Measurements from ENCODE around the gene UBE3C. TPM values are rescaled to one million over a fixed set of nuclear protein-coding genes. Genes with fewer than 3 reads are reported as not detected.
A peak's percentile ranks its signal among the peaks of the same experiment; 100 is the strongest.
"Not testable (repeated sequence)": the region's sequence is repeated elsewhere in the genome, so short reads cannot be mapped to it uniquely, and the experiment has no call there.

Gene UBE3C
- total RNA-seq, 1 donor from 2014 or later = 95.4 TPM

DNA sequence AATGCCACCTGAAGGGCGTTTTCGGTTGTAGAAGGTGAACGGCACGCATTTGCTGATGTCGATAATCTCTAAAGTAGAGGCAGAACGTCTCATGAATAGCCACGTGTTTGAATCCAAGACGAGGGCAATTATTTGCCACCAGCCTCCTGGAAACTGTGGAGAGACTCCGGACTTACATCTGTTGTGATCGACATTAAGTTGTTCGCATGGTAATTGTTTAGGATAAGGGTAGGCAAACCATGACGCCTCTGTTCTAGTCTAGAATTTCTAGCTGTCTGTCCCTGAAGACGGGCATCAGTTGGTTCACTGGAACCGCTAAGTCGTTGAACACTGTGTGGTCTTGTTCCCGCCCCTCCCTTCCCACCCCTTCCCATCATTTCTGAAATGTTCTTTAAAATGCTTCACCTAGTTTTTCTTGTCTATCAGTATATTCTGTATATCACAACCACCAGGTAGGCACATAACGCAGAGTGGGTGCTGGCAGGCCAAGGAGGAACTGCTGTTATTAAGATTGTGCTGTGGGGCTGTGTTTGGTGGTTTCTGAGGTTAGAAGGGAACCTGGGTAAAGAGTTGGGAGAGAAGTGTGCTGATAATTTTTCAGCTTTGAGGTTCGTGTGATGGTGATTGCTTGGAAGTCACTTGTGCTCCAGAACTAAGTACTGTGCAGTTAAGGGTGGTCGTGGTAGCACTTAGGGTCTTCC lies 1.2 kb downstream of the UBE3C start:
- H3K27me3 Mint-ChIP-seq = no peaks in the 10 kb centered on the region
- peaks cover 3% of the 10 kb centered on the region for H3K9me3 Mint-ChIP-seq
- peak; percentile 69 for DNase-seq
- intact Hi-C loops (cut with micrococcal nuclease) = loop anchor here (2.0 to 10.0 kb wide), 5 partner anchors 189 to 1565 kb away; partner anchors contain the start of genes DNAJB6, NCAPG2 and RBM33
- H3K4me1 Mint-ChIP-seq = peaks cover 38% of the 10 kb centered on the region
- peak overlapping the region; percentile 89 for H3K27ac Mint-ChIP-seq
- H3K36me3 Mint-ChIP-seq (ENCODE audit: low read depth) = peaks cover 39% of the 10 kb centered on the region
- H3K4me3 Mint-ChIP-seq = peak overlapping the region; percentile 88

DNA sequence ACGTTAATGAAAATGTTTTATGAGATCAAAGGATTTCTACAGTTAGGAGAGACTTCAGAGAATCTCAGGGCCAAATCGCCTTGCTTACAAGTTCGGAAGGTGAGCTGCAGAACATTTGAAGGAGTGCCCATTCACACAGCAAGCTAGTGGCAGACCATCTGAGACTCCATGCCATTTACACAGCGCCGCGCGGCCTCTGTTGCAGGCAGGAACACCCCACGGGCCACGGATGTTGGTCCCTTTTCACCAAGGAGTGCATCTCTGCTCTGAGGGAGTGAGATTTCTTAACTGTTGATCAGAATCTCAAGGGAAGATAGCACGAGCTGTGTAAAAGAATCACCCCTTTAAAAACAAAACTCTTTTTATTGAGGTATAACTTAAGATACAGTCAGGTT lies 1.8 kb downstream of the UBE3C start:
- Mint-ChIP-seq H3K36me3 (ENCODE audit: low read depth) (peaks cover 41% of the 10 kb centered on the region), H3K27ac (peak overlapping the region; percentile 89), H3K27me3 (no peaks in the 10 kb centered on the region), H3K4me3 (peak overlapping the region; percentile 88), H3K9me3 (peaks cover 3% of the 10 kb centered on the region), H3K4me1 (peaks cover 39% of the 10 kb centered on the region)
- intact Hi-C loops (cut with micrococcal nuclease) = loop anchor here (2.0 kb wide), 1 partner anchor 196 kb away; the partner anchor contains the start of gene DNAJB6
- DNase-seq = no peak

DNA sequence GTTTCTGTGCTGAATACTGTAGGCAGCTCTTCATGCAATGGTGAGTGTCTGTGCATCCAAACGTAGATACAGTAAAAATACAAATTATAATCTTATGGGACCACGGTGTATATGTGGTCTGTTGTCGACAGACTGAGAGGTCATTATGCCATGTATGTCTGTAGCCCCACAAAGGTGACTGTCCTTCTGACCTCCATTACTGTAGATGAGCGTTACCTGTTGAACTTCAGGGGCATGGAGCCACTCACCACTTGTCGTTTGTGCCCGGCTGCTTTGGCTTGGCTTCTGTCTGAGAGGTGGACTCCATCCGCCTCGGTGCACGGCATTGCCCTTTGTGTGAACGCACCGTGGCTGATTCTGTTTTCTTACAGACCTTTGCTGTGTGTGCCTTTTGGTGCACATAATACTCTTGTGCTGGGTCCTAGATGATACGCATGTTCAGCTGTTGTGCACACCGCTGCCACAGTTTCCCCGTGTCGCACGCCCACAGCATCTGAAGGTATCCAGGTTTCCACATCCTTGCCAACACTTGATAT lies 2.9 kb downstream of the UBE3C start:
- H3K9me3 Mint-ChIP-seq = peaks cover under 1% of the 10 kb centered on the region
- H3K27ac Mint-ChIP-seq = no peak overlapping the region
- peaks cover 50% of the 10 kb centered on the region for H3K36me3 Mint-ChIP-seq (ENCODE audit: low read depth)
- H3K4me1 Mint-ChIP-seq = peaks cover 38% of the 10 kb centered on the region
- intact Hi-C loops (cut with micrococcal nuclease) = loop anchor here (2.0 kb wide), 1 partner anchor 195 kb away; the partner anchor contains the start of gene DNAJB6
- peak overlapping the region; percentile 88 for H3K4me3 Mint-ChIP-seq
- H3K27me3 Mint-ChIP-seq = no peaks in the 10 kb centered on the region
- DNase-seq = no peak

DNA sequence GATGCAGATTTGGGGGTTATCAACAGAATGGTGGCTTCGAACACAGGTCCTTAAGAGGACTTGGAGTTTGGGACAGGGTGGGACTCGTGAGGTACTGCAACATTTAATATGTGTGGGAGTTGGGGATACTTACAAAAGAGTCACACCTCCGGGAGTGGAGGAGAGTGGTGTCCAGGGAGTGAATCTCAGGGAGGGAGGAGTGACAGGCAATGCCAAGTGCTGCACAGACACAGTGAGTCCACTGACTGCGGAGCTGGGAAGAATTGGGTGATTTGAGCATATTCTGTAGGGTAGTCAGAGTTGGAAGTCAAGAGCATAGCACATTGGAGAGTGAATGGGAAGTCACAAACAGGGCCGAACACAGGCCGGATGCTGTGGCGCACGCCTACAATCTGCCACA lies 5.1 kb downstream of the UBE3C start:
- H3K4me3 Mint-ChIP-seq = no peak overlapping the region
- H3K27ac Mint-ChIP-seq = peak overlapping the region; percentile 2
- H3K4me1 Mint-ChIP-seq = peaks cover 45% of the 10 kb centered on the region
- peaks cover 59% of the 10 kb centered on the region for H3K36me3 Mint-ChIP-seq (ENCODE audit: low read depth)
- H3K27me3 Mint-ChIP-seq = no peaks in the 10 kb centered on the region
- DNase-seq = no peak
- intact Hi-C loops (cut with micrococcal nuclease) = no loop called here
- no peaks in the 10 kb centered on the region for H3K9me3 Mint-ChIP-seq

- no peaks in the 10 kb centered on the region for H3K27me3 Mint-ChIP-seq
- intact Hi-C loops (cut with micrococcal nuclease) = no loop called here
- no peak overlapping the region for H3K4me3 Mint-ChIP-seq
- peaks cover 34% of the 10 kb centered on the region for H3K4me1 Mint-ChIP-seq
- H3K27ac Mint-ChIP-seq = no peak overlapping the region
- no peaks in the 10 kb centered on the region for H3K9me3 Mint-ChIP-seq
- DNase-seq = no peak
- peaks cover 38% of the 10 kb centered on the region for H3K36me3 Mint-ChIP-seq (ENCODE audit: low read depth)
Measured at GRCh38 chr7:157149317-157149716, 10.6 kb downstream of the UBE3C start.

DNA sequence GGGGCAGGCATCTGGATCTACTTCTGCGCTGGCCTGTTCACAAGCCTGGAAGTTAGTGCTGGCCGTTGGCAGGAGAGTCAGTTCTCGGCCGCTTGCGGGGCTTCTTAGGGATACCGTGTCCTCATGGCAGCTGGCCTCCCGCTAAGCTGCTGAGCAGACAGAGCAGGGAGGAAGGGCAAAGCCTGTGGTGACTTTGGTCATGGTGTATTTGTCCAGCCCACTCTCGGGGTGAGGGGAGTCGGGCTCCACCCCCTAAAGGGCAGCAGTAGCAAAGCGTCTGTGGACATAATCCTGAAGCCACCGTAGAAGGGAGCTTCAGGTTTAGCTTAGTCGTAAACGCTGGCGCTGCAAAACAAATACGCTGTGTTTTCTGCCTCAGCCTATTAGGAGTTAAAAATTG lies 12.2 kb downstream of the UBE3C start:
- intact Hi-C loops (cut with micrococcal nuclease) = no loop called here
- Mint-ChIP-seq H3K27ac (no peak overlapping the region), H3K4me3 (no peak overlapping the region), H3K4me1 (peaks cover 31% of the 10 kb centered on the region), H3K27me3 (no peaks in the 10 kb centered on the region), H3K9me3 (no peaks in the 10 kb centered on the region), H3K36me3 (ENCODE audit: low read depth) (peaks cover 32% of the 10 kb centered on the region)
- no peak for DNase-seq

GRCh38 chr7:157151626-157152339 lies 13.1 kb downstream of the UBE3C start:
- H3K4me1 Mint-ChIP-seq = peaks cover 31% of the 10 kb centered on the region
- no peak for DNase-seq
- no peak overlapping the region for H3K27ac Mint-ChIP-seq
- H3K4me3 Mint-ChIP-seq = no peak overlapping the region
- H3K9me3 Mint-ChIP-seq = no peaks in the 10 kb centered on the region
- H3K27me3 Mint-ChIP-seq = no peaks in the 10 kb centered on the region
- peaks cover 24% of the 10 kb centered on the region for H3K36me3 Mint-ChIP-seq (ENCODE audit: low read depth)
- intact Hi-C loops (cut with micrococcal nuclease) = no loop called here

DNA sequence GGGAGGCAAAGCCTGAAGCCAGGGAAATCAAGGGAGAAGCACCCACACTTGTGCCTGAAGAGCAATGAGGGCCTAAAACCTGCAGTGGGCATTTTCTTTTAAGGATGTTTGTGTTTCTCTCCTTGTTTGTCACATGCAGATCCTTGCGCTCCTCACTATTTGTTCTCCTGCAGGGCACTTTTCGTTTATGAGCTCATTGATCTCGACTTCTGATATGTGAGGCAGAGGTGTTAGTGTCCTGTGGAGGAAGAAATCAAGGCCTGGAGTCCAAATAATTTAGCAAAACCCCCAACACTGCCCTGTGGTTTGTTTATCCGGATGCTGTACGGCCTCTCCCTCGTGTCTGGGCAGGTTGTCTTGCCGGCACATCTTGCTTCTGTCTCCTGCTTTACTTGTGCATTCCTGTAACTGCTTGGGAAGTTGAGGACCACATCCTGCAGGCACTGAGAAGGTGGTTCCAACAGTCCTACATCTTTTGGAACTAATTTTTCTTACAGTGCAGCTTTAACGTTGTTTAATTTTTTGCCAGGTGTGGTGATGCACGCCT lies 13.7 kb downstream of the UBE3C start:
- Mint-ChIP-seq H3K4me3 (no peak overlapping the region), H3K27ac (no peak overlapping the region), H3K36me3 (ENCODE audit: low read depth) (peaks cover 20% of the 10 kb centered on the region), H3K9me3 (no peaks in the 10 kb centered on the region), H3K4me1 (peaks cover 27% of the 10 kb centered on the region), H3K27me3 (no peaks in the 10 kb centered on the region)
- intact Hi-C loops (cut with micrococcal nuclease) = no loop called here
- no peak for DNase-seq

DNA sequence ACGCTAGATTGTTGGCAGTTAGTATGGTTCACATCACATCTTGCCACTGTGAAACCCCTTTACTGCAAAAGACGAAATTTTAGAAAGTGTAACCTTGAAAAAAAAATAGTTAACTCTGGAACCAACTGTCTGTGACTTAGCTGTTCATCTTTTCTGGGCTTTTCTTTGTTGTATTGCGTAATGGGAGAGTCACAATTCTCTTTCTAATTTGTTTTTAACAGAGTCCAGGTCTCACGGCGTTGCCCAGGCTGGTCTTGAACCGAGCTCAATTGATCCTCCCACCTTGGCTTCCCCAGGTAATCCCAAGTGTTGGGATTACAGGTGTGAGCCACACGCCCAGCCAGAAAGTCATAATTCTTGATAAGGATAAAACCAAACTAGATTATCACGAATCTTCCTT lies 14.5 kb downstream of the UBE3C start:
- Mint-ChIP-seq H3K4me1 (peaks cover 24% of the 10 kb centered on the region), H3K27ac (no peak overlapping the region), H3K4me3 (no peak overlapping the region), H3K9me3 (no peaks in the 10 kb centered on the region), H3K36me3 (ENCODE audit: low read depth) (peaks cover 17% of the 10 kb centered on the region), H3K27me3 (no peaks in the 10 kb centered on the region)
- no peak for DNase-seq
- intact Hi-C loops (cut with micrococcal nuclease) = no loop called here

- Mint-ChIP-seq H3K36me3 (ENCODE audit: low read depth) (peaks cover 18% of the 10 kb centered on the region), H3K9me3 (no peaks in the 10 kb centered on the region), H3K4me3 (no peak overlapping the region), H3K27me3 (no peaks in the 10 kb centered on the region), H3K27ac (no peak overlapping the region), H3K4me1 (peaks cover 26% of the 10 kb centered on the region)
- intact Hi-C loops (cut with micrococcal nuclease) = no loop called here
- DNase-seq = no peak
Measured at GRCh38 chr7:157155959-157156358, 17.2 kb downstream of the UBE3C start.

- intact Hi-C loops (cut with micrococcal nuclease) = no loop called here
- H3K4me3 Mint-ChIP-seq = no peak overlapping the region
- no peaks in the 10 kb centered on the region for H3K9me3 Mint-ChIP-seq
- DNase-seq = no peak
- no peak overlapping the region for H3K27ac Mint-ChIP-seq
- H3K4me1 Mint-ChIP-seq = peaks cover 15% of the 10 kb centered on the region
- no peaks in the 10 kb centered on the region for H3K27me3 Mint-ChIP-seq
- peaks cover 18% of the 10 kb centered on the region for H3K36me3 Mint-ChIP-seq (ENCODE audit: low read depth)
Measured at GRCh38 chr7:157158400-157158799, 19.7 kb downstream of the UBE3C start.

DNA sequence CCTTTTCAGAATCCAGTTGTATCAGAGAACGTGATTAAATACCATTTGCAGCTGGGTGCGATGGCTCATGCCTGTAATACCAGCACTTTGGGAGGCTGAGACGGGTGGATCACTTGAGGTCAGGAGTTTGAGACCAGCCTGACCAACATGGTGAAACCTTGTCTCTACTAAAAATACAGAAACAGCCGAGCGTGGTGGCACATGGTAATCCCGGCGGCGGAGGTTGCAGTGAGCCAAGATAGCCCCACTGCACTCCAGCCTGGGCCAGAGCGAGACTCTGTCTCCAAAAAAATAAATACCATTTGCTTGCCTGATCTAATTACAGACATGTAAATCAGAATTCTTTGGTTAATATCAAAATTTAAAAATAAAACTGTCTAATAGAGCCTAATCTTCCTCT lies 20.8 kb downstream of the UBE3C start:
- intact Hi-C loops (cut with micrococcal nuclease); H3K4me3 Mint-ChIP-seq; H3K27ac Mint-ChIP-seq; H3K27me3 Mint-ChIP-seq; H3K9me3 Mint-ChIP-seq; DNase-seq: not testable (repeated sequence)
- H3K36me3 Mint-ChIP-seq (ENCODE audit: low read depth) = peaks cover 24% of the 10 kb centered on the region
- H3K4me1 Mint-ChIP-seq = peaks cover 11% of the 10 kb centered on the region

- no peaks in the 10 kb centered on the region for H3K9me3 Mint-ChIP-seq
- peaks cover 14% of the 10 kb centered on the region for H3K4me1 Mint-ChIP-seq
- peaks cover 33% of the 10 kb centered on the region for H3K36me3 Mint-ChIP-seq (ENCODE audit: low read depth)
- no peak overlapping the region for H3K4me3 Mint-ChIP-seq
- DNase-seq = no peak
- intact Hi-C loops (cut with micrococcal nuclease) = no loop called here
- H3K27ac Mint-ChIP-seq = no peak overlapping the region
- no peaks in the 10 kb centered on the region for H3K27me3 Mint-ChIP-seq
Measured at GRCh38 chr7:157160433-157160832, 21.7 kb downstream of the UBE3C start.

DNA sequence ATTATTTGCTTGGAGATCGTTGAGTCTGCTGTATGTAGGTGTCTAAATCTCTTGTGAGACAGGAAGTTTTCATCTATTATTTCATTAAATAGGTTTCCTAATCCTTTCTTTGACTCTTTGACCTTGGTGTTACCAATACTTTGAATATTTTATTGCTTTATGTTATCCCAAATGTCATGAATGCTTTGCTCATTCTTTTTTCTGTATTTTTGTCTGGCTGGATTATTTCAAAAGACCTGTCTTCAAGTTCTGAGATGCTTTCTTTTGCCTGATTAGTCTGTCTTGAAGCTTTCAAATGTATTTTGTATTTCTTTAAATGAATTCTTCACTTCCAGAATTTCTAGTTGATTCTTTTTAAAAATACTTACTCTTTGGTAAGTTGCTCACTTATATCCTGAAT lies 27.3 kb downstream of the UBE3C start:
- DNase-seq = no peak
- H3K27ac Mint-ChIP-seq = no peak overlapping the region
- intact Hi-C loops (cut with micrococcal nuclease) = no loop called here
- peaks cover 5% of the 10 kb centered on the region for H3K4me1 Mint-ChIP-seq
- H3K4me3 Mint-ChIP-seq = no peak overlapping the region
- H3K9me3 Mint-ChIP-seq = no peaks in the 10 kb centered on the region
- no peaks in the 10 kb centered on the region for H3K27me3 Mint-ChIP-seq
- peaks cover 63% of the 10 kb centered on the region for H3K36me3 Mint-ChIP-seq (ENCODE audit: low read depth)

Measured in activated CD4-positive, alpha-beta T cell treated with anti-CD3 and anti-CD28 coated beads, Interleukin-2, amount 10 ng/mL, durations not matched to agents 24 days and 14 days (primary cell).